Muscle of leg (tissue), 11 donors: Measurements from ENCODE around the gene PPT2. TPM values are rescaled to one million over a fixed set of nuclear protein-coding genes. Genes with fewer than 3 reads are reported as not detected.

ENCODE experiments used
- DNase-seq: peaks from one replicate; pipeline ENCODE4 v3.0.0; 2013
- H3K27ac ChIP-seq: one replicate; pipeline ENCODE4 v1.5.1; 2013; ENCODE audit warnings: mild to moderate bottlenecking, low read length, control low read depth
- H3K27me3 ChIP-seq: one replicate; pipeline ENCODE4 v1.6.1; 2013; ENCODE audit warnings: low read length; ENCODE audit not compliant: control insufficient read depth, insufficient read depth
- H3K36me3 ChIP-seq: one replicate; pipeline ENCODE4 v1.6.1; 2013; ENCODE audit warnings: low read length; ENCODE audit not compliant: control insufficient read depth, insufficient read depth
- H3K4me1 ChIP-seq: one replicate; pipeline ENCODE4 v1.6.1; 2013; ENCODE audit warnings: low read length; ENCODE audit not compliant: control insufficient read depth, insufficient read depth
- H3K4me3 ChIP-seq: one replicate; pipeline ENCODE4 v1.5.1; 2013; ENCODE audit warnings: low read length, control low read depth
- H3K9me3 ChIP-seq: replicated peaks from 2 replicates; pipeline ENCODE4 v1.6.1; 2013; ENCODE audit warnings: low read depth, low read length; ENCODE audit not compliant: control insufficient read depth
- WGBS: methylation state at CpG from one replicate; pipeline ENCODE4 v1.1.5; 2013; ENCODE audit warnings: missing lambda C conversion rate; ENCODE audit not compliant: insufficient coverage; 5-methylcytosine and 5-hydroxymethylcytosine counted together
- polyA plus RNA-seq, 8 donors: library from polyadenylated mRNA; unstranded; fragments of 120-200 nt; gene quantifications; one replicate each; pipeline versions ENCODE4 v1.2.1 to v1.2.3, GENCODE V29; 2013; ENCODE audit warnings: inconsistent platforms in 1 of 8, low replicate concordance in 1 of 8; ENCODE audit not compliant: insufficient read length in 8 of 8, insufficient read depth in 1 of 8
- total RNA-seq: library from RNA; stranded (reverse); fragments of 120-200 nt; gene quantifications from one replicate; pipeline ENCODE4 v1.2.4, GENCODE V29; 2013

Gene PPT2
- total and polyA plus RNA-seq, 9 donors: 15.3 to 35.7 (median 30.9) TPM

DNA sequence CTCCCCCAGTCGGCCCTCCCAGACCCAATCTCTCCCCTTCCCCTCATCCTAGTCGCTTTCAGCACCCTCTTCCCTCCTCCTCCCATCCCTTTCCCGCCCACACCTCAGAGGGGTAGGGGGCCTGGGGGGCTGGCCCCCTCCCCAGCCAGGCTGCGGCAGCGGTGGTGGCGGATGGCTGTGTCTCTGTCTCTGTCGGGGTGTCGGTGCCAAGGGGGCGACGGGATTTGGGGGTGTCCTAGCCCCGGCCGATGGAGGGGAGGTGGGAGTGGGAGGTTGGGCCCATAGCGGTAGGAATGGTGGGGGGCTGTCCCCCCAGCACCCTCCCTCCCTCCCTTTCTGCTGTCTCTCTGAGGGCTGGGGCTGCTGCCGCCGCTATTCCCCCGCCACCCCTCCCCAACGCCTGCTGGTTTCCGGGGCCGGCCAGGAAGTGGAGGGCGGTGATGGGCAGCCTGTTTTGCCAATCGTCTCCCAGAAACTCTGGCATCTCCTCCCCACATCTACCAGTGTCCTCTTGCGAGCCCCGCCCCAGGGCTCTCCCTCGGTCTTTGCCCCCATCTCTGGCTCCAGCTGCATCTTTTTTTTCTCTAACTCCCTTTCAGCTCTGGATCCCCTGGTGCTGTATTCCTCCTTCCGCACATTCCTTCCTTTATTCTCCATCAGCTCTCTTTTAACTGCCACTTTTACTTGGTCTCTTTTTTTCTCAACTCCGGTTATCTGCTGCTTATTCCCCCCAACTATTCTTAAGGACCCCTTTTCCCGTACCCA, 22.0 kb downstream of the PPT2 start, which contains the start of gene AGPAT1:
AGPAT1 (minus strand) TSS at position 374 of the 765 bp plus-strand sequence. CDS start 4,588 bp downstream, outside the sequence.
- Histone ChIP-seq H3K27ac (peak within 1 kb of the TSS; percentile 100), H3K4me3 (peak within 1 kb of the TSS; percentile 92), H3K27me3 (no peaks in the 10 kb centered on the region), H3K4me1 (peaks cover 44% of the 10 kb centered on the region), H3K9me3 (no peaks in the 10 kb centered on the region), H3K36me3 (peaks cover 20% of the 10 kb centered on the region)
- WGBS: 1% methylated on average over 10 of the region's 27 CpGs
- DNase-seq: peak; percentile 99

DNA sequence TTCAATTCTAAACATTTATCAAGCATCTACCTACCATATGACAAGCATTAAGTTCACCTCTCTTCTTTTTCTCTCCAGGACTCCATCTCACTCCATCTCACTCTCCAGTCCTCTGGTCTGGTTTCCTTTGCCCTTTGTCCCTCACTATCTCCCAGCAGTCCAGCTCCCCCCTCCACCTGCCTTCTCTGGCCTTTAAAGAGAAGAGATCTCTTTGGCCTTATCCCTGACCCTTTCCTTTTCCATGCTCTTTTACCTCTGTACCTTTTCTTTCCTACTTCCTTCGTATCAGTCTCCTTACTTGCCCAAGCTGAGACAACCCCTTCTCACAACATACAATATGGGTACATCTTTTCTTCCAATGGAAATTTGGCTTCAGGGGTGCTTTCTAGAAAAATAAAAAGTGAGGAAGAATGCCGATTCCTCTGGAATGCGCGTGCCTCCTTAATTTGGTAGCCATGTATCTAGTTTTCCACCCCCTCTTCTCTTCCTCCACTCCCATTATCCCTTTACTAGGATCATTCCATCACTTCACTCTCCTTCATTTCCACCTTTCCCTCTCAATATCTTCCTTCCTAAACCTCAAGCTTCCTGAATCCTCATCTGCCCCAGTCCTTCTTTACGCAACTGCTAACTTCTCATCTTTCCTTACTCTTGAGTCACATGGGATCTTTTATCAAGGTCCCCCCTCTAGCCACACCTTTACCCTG, 22.7 kb downstream of the PPT2 start:
- H3K27me3 ChIP-seq: no peaks in the 10 kb centered on the region
- H3K9me3 ChIP-seq: no peaks in the 10 kb centered on the region
- peaks cover 20% of the 10 kb centered on the region for H3K36me3 ChIP-seq
- H3K27ac ChIP-seq: peak overlapping the region; percentile 100
- 0% methylated on average over 4 of the region's 5 CpGs for WGBS
- DNase-seq: peak; percentile 41
- H3K4me3 ChIP-seq: peak overlapping the region; percentile 92
- H3K4me1 ChIP-seq: peaks cover 44% of the 10 kb centered on the region

DNA sequence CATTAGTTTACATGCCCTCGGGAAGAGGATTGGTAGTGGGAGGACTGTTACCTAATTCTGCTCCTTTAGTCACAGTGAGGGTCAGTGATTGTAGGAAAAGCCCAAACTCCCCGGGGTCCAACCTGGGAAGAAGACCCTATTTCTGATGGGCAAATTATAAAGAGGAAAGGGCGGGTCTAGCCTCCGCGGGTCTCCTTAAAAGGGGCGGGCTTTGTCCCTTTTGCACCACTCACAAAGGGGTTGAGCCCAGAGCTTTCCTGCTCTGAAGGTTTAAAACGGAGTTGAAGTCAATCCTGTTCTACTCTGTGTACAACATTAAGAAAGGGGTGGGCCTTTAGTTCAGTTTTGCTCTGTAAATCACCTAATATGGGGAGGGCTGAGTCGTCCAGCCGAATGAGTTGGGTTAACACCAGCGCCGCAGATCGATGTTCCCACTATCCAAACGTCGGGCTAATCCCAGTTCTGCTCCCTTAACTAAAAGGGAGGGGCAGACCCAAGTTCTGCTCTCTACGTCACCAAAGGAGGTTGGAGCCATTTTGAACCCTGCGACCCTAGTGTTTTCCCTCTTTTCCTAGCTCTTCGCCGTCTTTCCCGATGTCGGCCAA, 23.3 kb downstream of the PPT2 start:
- no peak for DNase-seq
- peaks cover 44% of the 10 kb centered on the region for H3K4me1 ChIP-seq

DNA sequence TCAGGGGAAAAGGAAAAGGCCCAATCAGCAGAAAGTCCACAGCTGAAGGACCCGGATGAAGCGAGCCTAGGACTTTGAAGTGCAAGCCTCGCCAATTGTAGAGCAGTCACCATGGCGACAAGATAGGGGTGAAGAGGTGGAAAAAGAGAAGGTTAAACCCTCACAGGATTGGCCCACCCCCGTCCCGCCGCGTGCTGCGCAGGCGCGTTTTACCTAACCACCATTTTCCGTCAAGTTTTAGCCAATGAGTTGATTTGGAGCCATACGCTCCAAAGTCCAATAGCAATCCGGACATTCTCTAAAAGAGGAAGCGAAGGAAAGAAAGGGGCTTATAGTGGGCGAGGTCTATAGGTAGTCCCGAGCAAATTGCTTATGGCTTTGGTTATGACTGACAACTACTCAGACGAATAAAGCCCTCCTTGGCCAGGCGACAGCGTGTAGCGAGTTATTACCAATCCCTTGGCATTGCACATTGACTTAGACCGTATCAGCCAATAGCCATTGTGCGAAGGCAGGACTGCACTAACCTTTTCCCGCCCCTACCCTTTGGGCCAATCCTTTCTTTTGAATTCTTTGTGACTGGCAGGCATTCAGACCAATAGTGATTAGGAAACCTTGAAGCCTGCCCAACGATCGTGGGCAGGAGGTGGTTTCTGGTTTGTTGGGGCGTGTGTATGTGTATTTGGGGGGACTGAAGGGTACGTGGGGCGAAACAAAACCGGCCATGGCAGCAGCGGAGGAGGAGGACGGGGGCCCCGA, 24.0 kb downstream of the PPT2 start, which contains the start of gene RNF5:
RNF5 (plus strand) TSS at position 618 of the 759 bp plus-strand sequence; CDS start at position 725, 107 bp downstream.
- Histone ChIP-seq H3K4me3 (peak within 1 kb of the TSS; percentile 77), H3K4me1 (peaks cover 41% of the 10 kb centered on the region), H3K36me3 (peaks cover 30% of the 10 kb centered on the region), H3K27me3 (no peaks in the 10 kb centered on the region), H3K9me3 (no peaks in the 10 kb centered on the region), H3K27ac (peak within 1 kb of the TSS; percentile 100)
- under 1% methylated on average over 19 of the region's 33 CpGs for WGBS
- peak; percentile 100 for DNase-seq

More for the DNA sequence above, 23.3 kb downstream of the PPT2 start:
- Histone ChIP-seq H3K4me3 (peak overlapping the region; percentile 77), H3K27me3 (no peaks in the 10 kb centered on the region), H3K9me3 (no peaks in the 10 kb centered on the region), H3K36me3 (peaks cover 24% of the 10 kb centered on the region), H3K27ac (peak overlapping the region; percentile 100)
- 0% methylated on average over 11 of the region's 20 CpGs for WGBS

DNA sequence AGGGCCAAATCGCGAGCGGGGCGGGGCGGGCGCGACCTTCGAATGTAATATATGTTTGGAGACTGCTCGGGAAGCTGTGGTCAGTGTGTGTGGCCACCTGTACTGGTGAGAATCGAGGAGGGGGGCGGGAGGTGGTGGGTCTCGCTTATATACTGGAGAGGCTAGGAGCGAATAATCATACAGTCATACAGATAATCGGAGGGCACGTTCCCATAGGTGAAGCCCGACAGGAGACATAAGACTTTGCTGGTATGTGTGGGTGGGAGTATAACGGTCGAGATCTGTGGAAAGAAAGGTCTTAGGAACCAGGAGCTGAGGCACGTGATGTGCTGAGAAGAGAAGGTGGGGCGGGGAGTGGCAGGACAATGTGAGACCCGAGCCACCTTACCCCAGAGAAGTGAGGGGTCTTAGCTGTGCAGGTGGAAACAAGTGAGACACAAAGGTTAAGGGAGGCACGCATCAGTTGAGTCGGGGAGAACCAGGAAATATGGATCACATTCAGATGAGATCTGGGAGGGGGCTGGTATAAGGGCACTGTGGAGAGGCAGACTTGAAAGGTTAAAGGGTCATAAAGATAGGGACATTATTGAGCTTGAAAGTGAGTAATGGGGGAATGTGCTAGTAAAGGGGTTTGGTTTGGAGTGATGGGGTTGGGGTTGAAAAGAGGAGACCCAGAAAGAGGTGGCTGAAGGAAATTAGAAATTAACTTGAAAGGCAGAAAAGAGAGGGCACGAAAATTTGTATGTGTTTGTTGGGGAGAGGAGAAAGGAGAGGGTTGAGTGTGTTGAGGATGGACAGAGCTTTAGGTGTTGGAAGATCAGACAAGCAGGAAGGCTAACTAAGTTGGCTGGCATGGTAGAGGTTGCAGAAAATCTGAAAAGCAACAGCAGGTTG, 24.9 kb downstream of the PPT2 start:
- no peak for DNase-seq
- H3K27ac ChIP-seq: peak overlapping the region; percentile 100
- WGBS: 5% methylated on average over 20 of the region's 24 CpGs
- H3K27me3 ChIP-seq: no peaks in the 10 kb centered on the region
- no peaks in the 10 kb centered on the region for H3K9me3 ChIP-seq
- peaks cover 32% of the 10 kb centered on the region for H3K36me3 ChIP-seq
- H3K4me3 ChIP-seq: peak overlapping the region; percentile 77
- H3K4me1 ChIP-seq: peaks cover 40% of the 10 kb centered on the region

DNA sequence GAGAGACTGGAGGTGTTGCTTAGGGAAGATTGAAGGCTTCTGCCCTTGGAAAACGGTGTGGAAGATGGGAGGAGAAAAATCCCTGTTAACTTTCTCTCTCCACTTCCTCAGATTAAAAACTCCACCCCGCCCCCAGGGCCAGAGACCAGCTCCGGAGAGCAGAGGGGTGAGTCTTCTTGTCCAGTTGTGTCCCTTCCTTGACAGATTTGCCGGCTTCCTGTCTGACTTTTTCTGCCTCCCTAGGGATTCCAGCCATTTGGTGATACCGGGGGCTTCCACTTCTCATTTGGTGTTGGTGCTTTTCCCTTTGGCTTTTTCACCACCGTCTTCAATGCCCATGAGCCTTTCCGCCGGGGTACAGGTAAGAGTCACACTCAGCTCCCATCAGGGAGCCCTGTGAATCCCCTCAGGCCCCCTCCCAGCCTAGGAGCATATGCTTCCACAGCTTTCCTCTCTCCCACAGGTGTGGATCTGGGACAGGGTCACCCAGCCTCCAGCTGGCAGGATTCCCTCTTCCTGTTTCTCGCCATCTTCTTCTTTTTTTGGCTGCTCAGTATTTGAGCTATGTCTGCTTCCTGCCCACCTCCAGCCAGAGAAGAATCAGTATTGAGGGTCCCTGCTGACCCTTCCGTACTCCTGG, 25.9 kb downstream of the PPT2 start:
- H3K4me3 ChIP-seq: no peak overlapping the region
- no peaks in the 10 kb centered on the region for H3K27me3 ChIP-seq
- WGBS: 77% methylated on average over 6 of the region's 10 CpGs
- peaks cover 40% of the 10 kb centered on the region for H3K4me1 ChIP-seq
- H3K36me3 ChIP-seq: peaks cover 38% of the 10 kb centered on the region
- DNase-seq: peak; percentile 27
- no peaks in the 10 kb centered on the region for H3K9me3 ChIP-seq
- H3K27ac ChIP-seq: no peak overlapping the region

DNA sequence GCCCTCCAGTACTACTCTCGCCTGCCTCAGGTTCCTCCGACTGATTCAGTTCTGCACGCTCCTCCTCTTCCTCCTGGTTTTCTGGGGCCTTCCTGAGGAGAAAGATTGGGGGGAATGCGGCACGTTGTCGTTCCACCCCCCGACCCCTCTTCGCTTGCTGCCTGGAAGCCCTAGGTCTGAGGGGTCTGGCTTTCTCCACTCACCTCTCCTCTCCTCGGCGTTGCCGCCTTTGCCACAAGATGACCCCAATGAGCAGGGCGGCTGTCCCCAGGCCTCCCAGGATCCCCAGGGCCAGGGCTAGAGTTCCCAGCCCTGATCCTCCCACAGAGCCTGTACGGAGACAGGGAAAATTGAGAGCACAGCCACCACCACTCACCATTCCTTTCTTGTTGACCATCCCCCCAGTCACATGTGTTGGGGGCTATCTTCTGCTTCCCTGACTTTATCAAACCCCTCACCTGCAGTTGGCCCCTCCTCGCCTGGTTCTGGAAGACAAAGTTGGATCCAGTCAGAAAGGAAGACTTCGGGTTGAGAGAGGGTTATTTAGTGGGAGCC, 27.3 kb downstream of the PPT2 start:
- Histone ChIP-seq H3K4me1 (peaks cover 40% of the 10 kb centered on the region), H3K27ac (no peak overlapping the region), H3K9me3 (no peaks in the 10 kb centered on the region), H3K27me3 (no peaks in the 10 kb centered on the region), H3K4me3 (no peak overlapping the region), H3K36me3 (peaks cover 42% of the 10 kb centered on the region)
- WGBS: 72% methylated on average over 6 of the region's 15 CpGs
- peak; percentile 7 for DNase-seq

DNA sequence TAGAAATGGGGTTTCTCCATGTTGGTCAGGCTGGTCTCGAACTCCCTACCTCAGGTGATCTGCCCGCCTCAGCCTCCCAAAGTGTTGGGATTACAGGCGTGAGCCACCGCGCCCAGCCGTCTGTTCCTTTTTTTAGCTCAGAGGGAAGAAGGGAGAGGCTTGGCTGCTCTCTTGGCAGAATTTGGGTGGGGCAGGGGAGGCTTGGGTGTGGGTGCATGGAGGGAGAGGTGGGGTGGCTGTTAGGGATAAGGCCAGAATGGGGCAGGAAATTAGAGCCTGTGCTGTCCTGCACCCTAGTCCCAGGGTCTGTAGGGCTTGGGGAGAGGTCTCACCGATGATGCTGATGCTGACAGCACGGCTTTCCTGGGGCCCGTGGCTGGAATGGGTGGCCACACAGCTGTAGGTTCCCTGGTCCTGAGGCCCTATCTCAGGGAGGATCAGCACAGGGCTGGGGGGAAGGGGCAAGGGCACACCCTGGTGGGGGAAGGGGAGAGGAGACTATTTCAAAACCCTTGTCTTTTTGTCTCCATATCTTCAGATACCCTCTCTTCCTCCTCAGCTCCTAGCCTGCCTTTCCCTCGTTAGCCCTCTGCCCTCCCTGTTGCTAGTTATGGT, 28.1 kb downstream of the PPT2 start:
- 90% methylated on average over 4 of the region's 10 CpGs for WGBS
- Histone ChIP-seq H3K4me3 (no peak overlapping the region), H3K9me3 (no peaks in the 10 kb centered on the region), H3K27ac (no peak overlapping the region), H3K36me3 (peaks cover 50% of the 10 kb centered on the region), H3K4me1 (peaks cover 39% of the 10 kb centered on the region), H3K27me3 (no peaks in the 10 kb centered on the region)
- DNase-seq: peak; percentile 12
